HUES6 (cell line): ENCODE measurements around the gene GSG1L.

Experiments used
- H3K27ac ChIP-seq: 2 replicates; pipeline ENCODE4 v1.7.0; 2013; ENCODE audit warnings: low read depth, mild to moderate bottlenecking, low read length, inconsistent platforms
- H3K27me3 ChIP-seq: 2 replicates; pipeline ENCODE4 v1.6.1; 2013; ENCODE audit warnings: low read length; ENCODE audit not compliant: control insufficient read depth, insufficient read depth
- H3K36me3 ChIP-seq: 2 replicates; pipeline ENCODE4 v1.6.1; 2013; ENCODE audit warnings: low read length; ENCODE audit not compliant: control insufficient read depth, insufficient read depth
- H3K4me1 ChIP-seq: 2 replicates; pipeline ENCODE4 v1.6.1; 2013; ENCODE audit warnings: low read length; ENCODE audit not compliant: control insufficient read depth, insufficient read depth
- H3K4me3 ChIP-seq: 2 replicates; pipeline ENCODE4 v1.5.1; 2013; ENCODE audit warnings: low read depth, low read length
- H3K9ac ChIP-seq: one replicate; pipeline ENCODE4 v1.6.1; 2013; ENCODE audit warnings: mild to moderate bottlenecking, low read length
- H3K9me3 ChIP-seq: 2 replicates; pipeline ENCODE4 v1.6.1; 2013; ENCODE audit warnings: low read depth, low read length; ENCODE audit not compliant: control insufficient read depth, insufficient read depth

GSG1L gene

GRCh38 chr16:27869411-27869810 lies 194.1 kb downstream of the GSG1L start:
- Histone ChIP-seq H3K4me3 (no peak overlapping the region), H3K9me3 (peaks cover 19% of the 10 kb centered on the region)

GRCh38 chr16:27868180-27868579 lies 195.3 kb downstream of the GSG1L start:
- Histone ChIP-seq H3K4me3 (no peak overlapping the region), H3K4me1 (no peaks in the 10 kb centered on the region), H3K9ac (no peak overlapping the region), H3K27ac (no peak overlapping the region), H3K36me3 (no peaks in the 10 kb centered on the region), H3K9me3 (peaks cover 19% of the 10 kb centered on the region; the same call in 1 of the 2 replicates), H3K27me3 (peaks cover 24% of the 10 kb centered on the region)

More at GRCh38 chr16:27869411-27869810, 194.1 kb downstream of the GSG1L start:
- peaks cover 24% of the 10 kb centered on the region for H3K27me3 ChIP-seq
- no peak overlapping the region for H3K27ac ChIP-seq
- H3K36me3 ChIP-seq, result no peaks in the 10 kb centered on the region
- no peak overlapping the region for H3K9ac ChIP-seq
- H3K4me1 ChIP-seq, result no peaks in the 10 kb centered on the region

- H3K27ac ChIP-seq, result no peak overlapping the region
- no peaks in the 10 kb centered on the region for H3K4me1 ChIP-seq
- peaks cover 21% of the 10 kb centered on the region; the same call in 1 of the 2 replicates for H3K9me3 ChIP-seq
- H3K27me3 ChIP-seq, result peaks cover 24% of the 10 kb centered on the region
- H3K9ac ChIP-seq, result no peak overlapping the region
- no peak overlapping the region for H3K4me3 ChIP-seq
- no peaks in the 10 kb centered on the region for H3K36me3 ChIP-seq
These were observed 196.1 kb downstream of the GSG1L start for GRCh38 chr16:27867122-27868110.

GRCh38 chr16:27863377-27863776 lies 200.1 kb downstream of the GSG1L start:
- no peak overlapping the region for H3K4me3 ChIP-seq
- peaks cover 22% of the 10 kb centered on the region; the same call in 1 of the 2 replicates for H3K9me3 ChIP-seq
- no peak overlapping the region for H3K27ac ChIP-seq
- H3K27me3 ChIP-seq, result no peaks in the 10 kb centered on the region
- no peaks in the 10 kb centered on the region for H3K36me3 ChIP-seq
- H3K4me1 ChIP-seq, result no peaks in the 10 kb centered on the region
- H3K9ac ChIP-seq, result no peak overlapping the region

- no peaks in the 10 kb centered on the region for H3K27me3 ChIP-seq
- H3K9me3 ChIP-seq, result peaks cover 21% of the 10 kb centered on the region; the same call in 1 of the 2 replicates
- H3K4me1 ChIP-seq, result no peaks in the 10 kb centered on the region
- H3K4me3 ChIP-seq, result no peak overlapping the region
- H3K9ac ChIP-seq, result no peak overlapping the region
- no peak overlapping the region for H3K27ac ChIP-seq
- no peaks in the 10 kb centered on the region for H3K36me3 ChIP-seq
These were observed 200.6 kb downstream of the GSG1L start for GRCh38 chr16:27862953-27863352.

GRCh38 chr16:27860091-27860490 lies 203.4 kb downstream of the GSG1L start:
- no peaks in the 10 kb centered on the region for H3K27me3 ChIP-seq
- H3K9ac ChIP-seq, result no peak overlapping the region
- H3K4me3 ChIP-seq, result no peak overlapping the region
- peaks cover 18% of the 10 kb centered on the region; the same call in 1 of the 2 replicates for H3K9me3 ChIP-seq
- H3K36me3 ChIP-seq, result no peaks in the 10 kb centered on the region
- H3K27ac ChIP-seq, result no peak overlapping the region
- H3K4me1 ChIP-seq, result no peaks in the 10 kb centered on the region

GRCh38 chr16:27859020-27859419 lies 204.5 kb downstream of the GSG1L start:
- no peaks in the 10 kb centered on the region for H3K4me1 ChIP-seq
- no peak overlapping the region for H3K27ac ChIP-seq
- no peaks in the 10 kb centered on the region for H3K27me3 ChIP-seq
- H3K9ac ChIP-seq, result no peak overlapping the region
- H3K9me3 ChIP-seq, result peaks cover 15% of the 10 kb centered on the region; the same call in 1 of the 2 replicates
- H3K4me3 ChIP-seq, result no peak overlapping the region
- no peaks in the 10 kb centered on the region for H3K36me3 ChIP-seq

- no peak overlapping the region for H3K9ac ChIP-seq
These were observed 209.9 kb downstream of the GSG1L start for GRCh38 chr16:27853651-27854050.

GRCh38 chr16:27853101-27853500 lies 210.4 kb downstream of the GSG1L start:
- Histone ChIP-seq H3K27me3 (peaks cover 12% of the 10 kb centered on the region; the same call in 1 of the 2 replicates), H3K27ac (no peak overlapping the region), H3K9ac (no peak overlapping the region), H3K4me3 (no peak overlapping the region), H3K36me3 (no peaks in the 10 kb centered on the region), H3K4me1 (peaks cover 11% of the 10 kb centered on the region), H3K9me3 (no peaks in the 10 kb centered on the region)

More at GRCh38 chr16:27853651-27854050, 209.9 kb downstream of the GSG1L start:
- no peak overlapping the region for H3K27ac ChIP-seq
- H3K36me3 ChIP-seq, result no peaks in the 10 kb centered on the region
- H3K27me3 ChIP-seq, result peaks cover 12% of the 10 kb centered on the region; the same call in 1 of the 2 replicates
- H3K9me3 ChIP-seq, result no peaks in the 10 kb centered on the region
- peaks cover 11% of the 10 kb centered on the region for H3K4me1 ChIP-seq
- no peak overlapping the region for H3K4me3 ChIP-seq

GRCh38 chr16:27852681-27853080 lies 210.8 kb downstream of the GSG1L start:
- peaks cover 11% of the 10 kb centered on the region for H3K4me1 ChIP-seq
- no peaks in the 10 kb centered on the region for H3K9me3 ChIP-seq
- H3K36me3 ChIP-seq, result no peaks in the 10 kb centered on the region
- H3K4me3 ChIP-seq, result no peak overlapping the region
- peaks cover 12% of the 10 kb centered on the region; the same call in 1 of the 2 replicates for H3K27me3 ChIP-seq
- H3K9ac ChIP-seq, result no peak overlapping the region
- no peak overlapping the region for H3K27ac ChIP-seq

GRCh38 chr16:27852116-27852515 lies 211.4 kb downstream of the GSG1L start:
- Histone ChIP-seq H3K4me1 (peaks cover 11% of the 10 kb centered on the region), H3K4me3 (no peak overlapping the region), H3K27ac (no peak overlapping the region), H3K9ac (no peak overlapping the region), H3K27me3 (peaks cover 12% of the 10 kb centered on the region; the same call in 1 of the 2 replicates), H3K9me3 (no peaks in the 10 kb centered on the region), H3K36me3 (no peaks in the 10 kb centered on the region)
